ENCODE measurements around the gene NEK4.

DNA sequence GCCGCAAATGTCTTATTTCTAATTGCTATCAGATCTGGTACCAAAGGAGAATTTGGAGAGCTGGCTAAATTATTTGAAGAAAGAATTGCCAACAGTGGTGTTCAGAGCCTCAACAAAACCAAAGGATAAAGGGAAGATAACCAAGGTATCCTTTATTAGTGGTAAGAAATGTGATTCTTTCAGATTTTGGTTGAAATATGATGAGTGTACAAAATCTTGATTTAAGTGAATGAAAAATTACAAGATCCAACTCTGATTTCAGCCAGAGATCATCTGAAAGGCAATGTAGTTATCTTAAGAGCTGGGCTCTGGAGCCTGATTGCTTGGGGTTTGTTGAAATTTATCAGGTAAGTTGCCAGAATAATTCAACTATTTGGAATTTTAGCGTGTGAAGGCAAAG lies 80.2 kb downstream of the NEK4 start:
- no peak for TF ChIP-seq RCOR1 (IDR thresholded peaks at IDR 0.05; ENCODE audit: low read length)
- no peak for TF ChIP-seq IRF3 (IDR thresholded peaks at IDR 0.05; ENCODE audit: low read depth, low read length)
- no peak for TF ChIP-seq GATA2 (CRISPR knock-in tag; IDR thresholded peaks at IDR 0.05)
- no peak for TF ChIP-seq GABPA (IDR thresholded peaks at IDR 0.05; ENCODE audit: low read depth)
- TF ChIP-seq POLR2AphosphoS5 (IDR thresholded peaks at IDR 0.05; ENCODE audit: low read depth, low read length), result no peak
- TF ChIP-seq RAD21 (IDR thresholded peaks at IDR 0.05; ENCODE audit: low read length), result no peak
- no peak for TF ChIP-seq CTCF (IDR thresholded peaks at IDR 0.05)
- no peak for TF ChIP-seq REST (IDR thresholded peaks at IDR 0.05; ENCODE audit: low read depth, low read length)
